ENCODE results near the gene COX8A.
"Not testable (repeated sequence)": the region's sequence is repeated elsewhere in the genome, so short reads cannot be mapped to it uniquely, and the experiment has no call there.

Gene COX8A, protein sequence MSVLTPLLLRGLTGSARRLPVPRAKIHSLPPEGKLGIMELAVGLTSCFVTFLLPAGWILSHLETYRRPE

DNA sequence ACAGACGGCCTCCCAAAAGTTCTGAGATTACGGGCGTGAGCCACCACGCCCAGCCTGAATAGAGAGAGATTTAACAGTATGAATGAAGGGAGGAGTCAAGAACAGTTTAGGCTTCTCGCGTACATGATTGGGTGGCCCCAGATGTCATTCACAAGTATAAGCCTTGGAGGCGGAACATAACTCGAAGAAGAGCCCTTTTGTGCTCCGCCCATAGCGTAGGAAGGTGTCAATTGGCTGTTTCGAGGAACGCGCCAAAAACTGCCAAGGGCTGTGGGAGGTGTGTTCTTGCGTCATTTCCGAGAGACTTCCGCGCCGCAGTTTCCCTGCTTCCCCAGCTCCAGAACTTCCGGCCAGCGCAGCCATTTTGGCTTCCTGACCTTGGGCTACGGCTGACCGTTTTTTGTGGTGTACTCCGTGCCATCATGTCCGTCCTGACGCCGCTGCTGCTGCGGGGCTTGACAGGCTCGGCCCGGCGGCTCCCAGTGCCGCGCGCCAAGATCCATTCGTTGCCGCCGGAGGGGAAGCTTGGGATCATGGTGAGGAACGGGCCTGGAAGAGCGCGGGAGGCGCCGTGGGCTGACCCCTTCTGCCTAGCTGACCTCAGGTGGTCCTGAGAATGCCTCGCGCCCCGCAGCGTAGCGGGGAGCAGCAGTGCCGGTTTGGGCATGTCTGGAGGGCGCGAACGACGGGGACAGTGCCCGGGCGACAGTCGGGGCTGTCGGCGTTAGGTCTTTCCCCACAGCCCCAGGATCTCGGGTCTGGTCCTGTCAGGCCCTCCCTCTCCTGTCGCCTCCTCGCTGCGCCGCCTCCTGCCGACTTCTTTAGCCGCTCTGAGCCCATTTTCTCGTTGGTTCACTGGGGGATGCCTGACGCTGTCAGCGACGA lies at the start of gene COX8A:
TSS of gene COX8A (plus strand) at position 362 of the 885 bp plus-strand sequence. CDS start at position 423, 61 bp downstream.
- DNase-seq, result peak; percentile 71 to 86 (median 81)

DNA sequence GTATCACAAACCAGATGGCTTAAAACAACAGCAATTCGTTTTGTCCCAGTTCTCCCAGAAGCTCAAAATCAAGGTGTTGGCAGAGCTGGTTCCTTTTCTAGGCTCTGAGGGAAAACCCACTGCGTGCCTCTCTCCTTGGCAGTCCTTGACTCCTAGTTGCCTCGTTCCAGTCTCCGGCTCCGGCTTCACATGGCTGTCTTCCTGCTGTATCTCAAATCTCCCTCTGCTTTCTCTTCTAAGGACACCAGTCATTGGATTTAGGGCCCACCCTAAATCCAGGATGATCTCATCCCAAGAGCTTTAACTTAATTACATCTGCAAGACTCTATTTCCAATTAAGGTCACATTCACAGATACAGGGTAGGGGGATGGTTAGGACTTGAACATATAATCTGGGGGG lies 44.8 kb upstream of the COX8A start:
- no peak for DNase-seq

DNA sequence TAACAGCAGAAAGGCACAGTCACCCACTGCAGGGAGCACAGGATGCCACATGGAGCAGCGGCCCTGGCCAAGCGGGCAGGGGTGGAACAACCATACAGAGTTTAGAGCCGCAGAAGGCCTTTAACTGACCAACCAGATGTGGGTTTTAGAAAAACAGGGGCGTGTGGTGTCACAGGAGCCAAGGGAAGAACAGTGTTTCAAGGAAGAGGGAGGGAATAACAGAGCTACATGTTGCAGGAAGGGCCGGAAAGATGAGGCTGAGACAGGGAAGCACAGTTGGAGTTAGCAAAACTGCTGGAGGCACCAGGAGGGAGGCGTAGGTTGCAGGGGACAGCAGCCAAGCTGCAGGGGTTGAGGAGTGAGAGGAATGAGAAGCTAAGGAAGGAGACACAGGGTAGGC lies 43.4 kb upstream of the COX8A start:
- no peak for DNase-seq

DNA sequence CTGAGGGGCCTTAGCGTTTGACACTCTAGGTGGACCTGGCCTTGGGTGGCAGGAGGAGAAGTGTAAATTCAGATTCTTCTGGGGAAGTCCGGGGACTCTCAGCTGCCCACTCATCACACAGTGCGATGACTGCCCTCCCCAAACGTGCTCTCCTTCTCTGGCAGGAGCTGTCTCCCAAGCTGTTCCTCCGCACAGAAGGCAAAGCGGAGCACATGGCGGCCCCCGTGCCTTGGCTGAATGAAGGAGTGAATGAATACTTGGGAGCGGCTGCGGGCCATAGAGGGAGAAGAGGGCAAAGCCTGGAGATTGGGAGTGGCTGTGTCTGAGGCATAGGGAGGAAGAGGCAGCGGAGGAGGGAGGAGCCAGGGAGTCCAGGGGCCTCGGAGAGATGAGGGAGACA lies 42.5 kb upstream of the COX8A start:
- no peak for DNase-seq

DNA sequence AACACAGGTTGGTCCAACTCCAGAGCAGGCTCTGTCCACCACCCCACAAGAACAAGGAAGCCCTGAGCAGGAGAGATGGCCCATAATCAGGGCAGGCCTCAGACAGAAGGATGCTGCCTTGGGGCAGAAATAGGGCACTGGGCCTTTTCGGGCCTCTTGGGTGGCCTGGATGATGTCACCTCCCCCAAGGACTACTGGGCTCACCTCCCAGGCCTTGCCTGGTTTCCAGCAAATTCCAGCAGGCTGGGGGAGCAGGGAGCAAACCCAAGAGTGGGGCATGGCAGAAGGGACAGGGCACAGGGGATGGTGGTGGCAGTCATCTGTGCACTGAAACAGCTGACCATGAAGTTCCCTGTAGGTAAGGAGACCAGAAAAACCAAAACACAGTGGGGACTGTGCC lies 41.0 kb upstream of the COX8A start:
- DNase-seq, result no peak

DNA sequence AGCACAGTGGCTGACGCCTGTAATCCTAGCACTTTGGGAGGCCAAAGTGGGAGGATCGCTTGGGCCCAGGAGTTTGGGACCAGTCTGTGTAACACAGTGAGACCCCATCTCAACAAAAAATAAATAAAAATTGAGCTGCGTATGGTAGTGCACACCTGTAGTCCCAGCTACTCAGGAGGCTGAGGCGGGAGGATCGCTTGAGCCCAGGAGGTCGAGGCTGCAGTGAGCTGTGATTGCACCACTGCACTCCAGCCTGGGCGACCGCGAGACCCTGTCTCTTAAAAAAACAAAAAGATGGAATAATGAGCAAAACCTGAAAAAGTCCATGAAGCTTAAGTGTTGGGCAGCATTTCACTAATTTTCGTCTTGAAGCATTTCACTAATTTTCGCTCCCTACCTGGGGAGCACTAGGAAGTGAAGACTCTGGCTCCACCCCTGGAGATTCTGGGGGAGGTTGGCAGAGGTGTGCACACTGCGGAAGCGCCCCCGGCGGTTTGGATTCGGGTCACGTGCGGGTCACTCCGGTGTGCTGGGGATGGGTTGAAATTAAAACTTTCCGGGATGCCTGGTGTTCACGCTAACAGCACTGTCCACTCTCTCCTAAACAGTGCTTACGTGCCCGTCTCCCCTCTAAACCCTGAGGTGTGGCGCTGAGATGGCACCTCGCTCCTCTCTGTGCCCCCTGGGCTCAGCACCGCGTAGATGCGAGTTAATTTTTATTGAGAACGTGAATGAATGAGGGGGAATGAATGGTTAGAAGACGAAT lies 36.5 kb upstream of the COX8A start:
- DNase-seq, result no peak

DNA sequence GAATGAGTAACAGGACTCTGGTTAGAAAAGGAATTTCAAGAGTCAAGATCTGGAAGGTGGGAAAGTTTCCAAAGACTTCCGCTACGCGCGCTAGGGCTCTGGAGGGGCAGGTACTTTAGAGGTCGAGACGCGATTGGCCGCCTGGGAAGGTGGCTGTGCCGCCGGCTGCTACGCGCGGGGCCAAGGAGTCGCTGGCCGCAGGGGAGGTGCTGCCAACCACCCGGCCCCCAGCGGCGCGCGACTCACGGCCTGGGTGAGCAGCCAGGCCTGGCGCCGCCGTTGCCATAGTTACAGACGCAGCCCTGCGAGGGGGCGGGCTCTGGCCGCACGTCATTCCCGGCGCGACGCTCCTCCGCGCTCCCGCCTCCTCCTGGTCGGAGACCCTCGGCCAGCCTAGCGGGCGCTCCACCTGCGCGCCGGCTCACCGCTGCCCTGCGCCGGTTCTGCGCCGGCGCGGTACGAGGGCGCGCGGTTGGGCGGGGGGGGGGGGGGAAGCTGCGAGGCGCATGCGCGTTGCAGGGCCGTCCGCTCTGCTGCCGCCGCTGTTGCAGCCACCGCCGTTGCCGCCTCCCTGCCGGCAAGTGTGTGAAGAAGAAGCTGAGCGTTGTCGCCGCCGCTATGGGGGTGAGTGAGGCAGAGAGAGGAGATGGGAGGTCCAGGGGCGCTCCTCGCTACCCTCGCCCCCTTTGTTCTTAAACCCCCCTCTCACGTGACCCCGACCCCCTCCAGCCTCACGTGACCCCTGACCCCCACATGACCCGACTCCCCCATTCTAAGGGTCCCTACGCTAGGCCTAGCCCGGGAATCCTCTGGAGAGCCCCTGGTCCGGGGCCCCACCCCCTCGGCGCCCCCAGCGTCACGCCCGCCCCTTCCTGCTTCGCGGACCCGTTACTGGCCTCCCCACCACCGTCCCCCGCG lies 35.7 kb upstream of the COX8A start, which contains the start of gene NAA40:
TSS of gene NAA40 (plus strand) at position 524 of the 918 bp plus-strand sequence. CDS start at position 619, 95 bp downstream.
- peak; percentile 70 to 83 (median 76) for DNase-seq

DNA sequence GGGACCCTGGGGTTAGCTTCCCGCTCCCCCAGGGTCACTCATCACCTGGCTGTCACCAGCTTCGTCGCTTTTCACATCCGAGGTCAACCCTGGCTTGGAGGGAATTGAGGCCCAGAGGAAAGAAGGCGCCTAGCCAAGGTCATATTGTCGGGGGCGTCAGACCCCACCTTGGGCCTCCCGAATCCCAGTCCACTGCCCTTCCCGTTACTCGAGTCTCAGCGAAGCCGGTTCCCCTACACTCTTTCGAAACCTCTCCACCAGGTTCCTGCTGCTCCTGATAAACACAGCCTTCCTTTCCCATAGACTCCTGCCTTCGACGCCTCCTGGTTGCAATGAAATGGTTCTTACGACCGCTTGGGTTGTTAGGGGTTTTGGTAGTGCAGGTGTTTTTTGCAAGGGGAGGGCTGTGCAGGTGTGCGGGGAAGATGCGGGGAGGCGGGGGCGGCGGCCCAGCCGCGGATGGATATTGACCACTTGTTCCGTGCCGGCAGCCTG lies 35.0 kb upstream of the COX8A start:
- no peak for DNase-seq

DNA sequence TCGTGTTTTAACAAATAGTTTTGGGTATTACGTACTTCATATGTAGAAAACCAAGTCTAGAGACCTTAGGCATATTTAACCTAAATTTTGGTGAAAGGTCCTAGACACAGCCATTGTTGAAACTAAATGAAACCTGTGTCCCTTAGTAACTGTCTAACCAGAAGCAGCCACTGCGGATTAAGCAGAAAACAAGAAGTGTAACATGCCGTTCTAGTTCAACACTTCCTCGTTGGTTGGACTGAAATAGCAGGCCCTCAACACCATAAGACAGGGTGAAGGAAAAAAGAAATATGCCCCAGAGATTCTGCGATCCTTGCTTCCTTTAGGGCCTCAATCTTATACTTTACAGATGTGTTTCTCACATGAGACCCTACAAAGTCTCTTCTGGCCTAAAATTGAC lies 33.6 kb upstream of the COX8A start:
- no peak for DNase-seq

DNA sequence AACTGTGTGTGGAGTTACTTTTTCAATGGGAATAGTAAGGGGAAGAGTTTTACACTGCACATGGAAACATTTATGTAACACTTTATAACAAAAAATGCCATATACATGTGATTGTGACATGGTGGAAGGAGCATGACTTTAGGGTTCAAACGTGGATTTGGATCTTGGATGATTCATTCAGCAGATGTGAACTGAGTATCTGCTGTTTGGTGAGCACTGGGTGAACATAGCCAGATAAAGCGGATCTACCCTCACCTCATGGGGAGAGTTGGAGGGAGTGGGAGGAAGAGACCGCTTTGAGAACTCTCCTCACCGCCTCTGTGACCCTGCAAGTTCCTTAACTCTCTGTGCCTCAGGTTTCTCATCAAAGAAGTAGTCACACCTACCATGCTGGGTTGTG lies 32.5 kb upstream of the COX8A start:
- no peak for DNase-seq

DNA sequence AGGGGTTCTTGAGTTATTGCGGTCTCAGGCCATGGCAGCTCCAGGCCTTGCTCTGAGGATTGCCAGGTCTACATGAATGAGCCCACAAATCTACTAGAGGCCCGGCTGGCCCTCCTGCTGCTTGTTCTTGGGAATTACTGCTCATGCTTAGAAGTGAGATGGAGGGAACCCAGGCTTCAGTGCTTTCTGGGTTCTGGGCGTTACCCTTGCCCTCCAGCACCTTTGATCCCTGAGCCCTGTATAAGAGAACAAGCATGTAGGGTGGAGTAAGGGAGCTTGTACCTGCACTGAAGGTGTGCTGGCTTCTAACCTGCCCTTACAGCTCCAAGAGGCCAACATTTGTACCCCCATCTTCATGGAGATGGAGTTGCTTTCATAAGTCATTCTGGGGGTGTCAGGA lies 31.6 kb upstream of the COX8A start:
- no peak for DNase-seq

DNA sequence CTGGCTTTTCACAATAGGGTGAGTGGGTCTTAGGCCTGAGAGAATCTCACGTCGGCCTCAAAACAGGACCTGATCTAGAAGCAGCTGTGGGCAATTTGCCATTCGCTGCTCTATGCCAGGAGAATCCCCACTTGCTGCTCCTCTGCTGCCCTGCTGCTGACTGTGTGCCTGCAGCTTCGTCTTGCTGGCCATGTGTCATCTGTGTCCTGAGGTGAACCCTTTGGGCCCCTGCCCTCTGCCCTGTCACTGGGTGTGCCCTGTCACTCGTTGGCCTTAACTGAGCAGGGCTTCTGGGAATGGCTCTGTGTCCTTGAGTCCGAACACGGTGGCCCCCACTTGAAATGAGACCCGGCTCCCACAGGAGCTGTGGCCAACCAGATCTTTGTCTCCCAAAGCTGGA lies 29.4 kb upstream of the COX8A start:
- DNase-seq, result no peak

DNA sequence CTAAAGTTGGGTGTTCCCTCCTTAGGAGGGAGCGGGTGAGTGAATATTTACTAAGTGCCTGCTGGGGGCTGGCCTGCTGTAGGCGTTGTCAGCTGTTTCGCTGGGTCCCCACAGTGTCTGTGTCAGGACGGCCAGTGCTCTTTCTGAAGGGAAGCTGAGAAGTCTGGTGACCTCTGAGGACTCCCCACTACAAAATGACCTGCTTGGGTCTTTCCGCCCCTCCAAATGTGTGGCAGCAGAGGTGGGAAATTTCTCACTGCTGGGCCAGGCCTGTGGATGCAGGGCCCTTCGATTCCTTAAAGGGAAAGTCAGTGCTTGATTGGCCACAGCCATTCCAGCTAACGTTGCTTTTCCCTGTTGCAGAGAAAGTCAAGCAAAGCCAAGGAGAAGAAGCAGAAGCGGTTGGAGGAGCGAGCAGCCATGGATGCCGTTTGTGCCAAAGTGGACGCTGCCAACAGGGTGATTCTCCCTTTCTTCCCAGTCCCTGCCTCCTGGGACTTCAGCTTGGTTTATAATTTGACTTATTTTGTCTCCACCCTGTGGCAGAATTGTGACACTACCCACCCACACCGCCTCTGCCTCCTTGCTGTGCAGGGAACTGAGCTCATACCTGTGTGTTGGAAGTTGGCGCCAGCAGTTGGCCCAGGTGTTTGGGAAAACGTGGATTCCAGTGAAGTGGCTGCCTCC lies 28.8 kb upstream of the COX8A start:
- peak in 3 of 4 experiments; percentile 8 to 12 (median 9) for DNase-seq

DNA sequence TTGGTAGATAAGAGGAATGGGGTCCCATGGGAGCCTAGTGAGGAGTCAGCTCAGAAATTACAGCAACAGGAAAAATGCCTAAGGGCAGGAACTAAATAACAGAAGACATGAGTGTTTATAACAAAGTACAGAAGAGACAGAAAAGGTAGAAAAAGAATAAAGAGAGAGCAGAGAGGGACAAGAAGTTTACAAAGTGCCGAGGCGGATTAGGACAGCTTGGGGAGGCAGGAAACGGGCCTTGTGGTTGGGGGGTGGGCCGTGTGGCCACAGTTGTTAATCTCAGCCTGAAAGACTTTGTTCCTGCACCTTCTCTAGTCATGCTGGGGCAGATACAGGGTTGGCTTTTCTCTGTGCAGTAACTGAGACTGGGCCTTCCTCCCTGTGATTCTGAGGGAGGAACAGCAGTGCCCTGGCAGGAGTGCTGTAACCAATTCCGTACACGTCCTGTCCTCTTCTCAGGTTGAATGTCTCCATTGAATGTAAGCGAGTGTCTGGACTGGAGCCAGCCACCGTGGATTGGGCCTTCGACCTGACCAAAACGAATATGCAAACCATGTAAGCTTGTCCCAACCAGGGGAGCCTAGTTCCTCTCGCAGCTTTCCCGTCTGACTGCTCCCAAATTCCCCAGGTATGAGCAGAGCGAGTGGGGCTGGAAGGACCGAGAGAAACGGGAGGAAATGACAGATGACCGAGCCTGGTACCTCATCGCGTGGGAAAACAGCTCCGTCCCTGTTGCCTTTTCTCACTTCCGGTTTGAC lies 22.5 kb upstream of the COX8A start:
- DNase-seq, result no peak

DNA sequence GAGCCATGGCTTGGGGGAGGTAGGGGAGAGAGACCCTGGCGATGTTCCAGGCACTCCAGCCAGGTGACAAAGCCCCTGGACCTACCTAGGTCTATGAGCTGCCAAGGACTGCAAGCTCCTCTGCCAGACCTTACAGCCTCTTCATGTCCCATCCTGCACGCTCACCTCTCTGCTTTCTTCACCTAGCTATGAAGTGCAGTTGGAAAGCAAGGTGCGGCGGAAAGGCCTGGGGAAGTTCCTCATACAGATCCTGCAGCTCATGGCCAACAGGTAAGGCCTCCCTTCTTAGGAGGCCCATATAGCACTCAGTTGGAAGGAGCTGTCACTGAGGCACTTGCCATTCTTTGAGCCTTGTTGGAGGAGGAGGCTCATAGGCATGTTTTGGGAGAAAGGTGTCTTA lies 21.9 kb upstream of the COX8A start:
- no peak for DNase-seq

DNA sequence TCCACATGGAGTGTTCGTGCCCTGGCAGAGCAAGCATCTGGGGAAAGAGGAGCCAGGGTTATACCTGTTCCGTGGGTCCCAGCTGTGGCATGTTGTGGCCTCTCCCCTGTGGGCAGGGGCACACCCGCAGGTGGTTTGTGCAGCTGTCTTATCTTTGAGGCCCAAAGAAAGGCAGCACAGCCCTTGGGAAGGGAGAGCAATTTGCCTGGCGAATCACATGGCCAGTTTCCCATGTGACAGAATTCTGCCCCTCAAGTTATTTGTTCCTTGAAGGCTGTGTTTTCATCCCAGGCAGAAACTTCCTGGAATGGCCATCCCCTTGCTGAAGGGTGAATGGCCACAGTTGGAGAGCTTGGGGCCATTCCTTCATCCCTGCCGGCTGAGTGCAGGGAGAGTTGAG lies 16.4 kb upstream of the COX8A start:
- DNase-seq, result no peak

DNA sequence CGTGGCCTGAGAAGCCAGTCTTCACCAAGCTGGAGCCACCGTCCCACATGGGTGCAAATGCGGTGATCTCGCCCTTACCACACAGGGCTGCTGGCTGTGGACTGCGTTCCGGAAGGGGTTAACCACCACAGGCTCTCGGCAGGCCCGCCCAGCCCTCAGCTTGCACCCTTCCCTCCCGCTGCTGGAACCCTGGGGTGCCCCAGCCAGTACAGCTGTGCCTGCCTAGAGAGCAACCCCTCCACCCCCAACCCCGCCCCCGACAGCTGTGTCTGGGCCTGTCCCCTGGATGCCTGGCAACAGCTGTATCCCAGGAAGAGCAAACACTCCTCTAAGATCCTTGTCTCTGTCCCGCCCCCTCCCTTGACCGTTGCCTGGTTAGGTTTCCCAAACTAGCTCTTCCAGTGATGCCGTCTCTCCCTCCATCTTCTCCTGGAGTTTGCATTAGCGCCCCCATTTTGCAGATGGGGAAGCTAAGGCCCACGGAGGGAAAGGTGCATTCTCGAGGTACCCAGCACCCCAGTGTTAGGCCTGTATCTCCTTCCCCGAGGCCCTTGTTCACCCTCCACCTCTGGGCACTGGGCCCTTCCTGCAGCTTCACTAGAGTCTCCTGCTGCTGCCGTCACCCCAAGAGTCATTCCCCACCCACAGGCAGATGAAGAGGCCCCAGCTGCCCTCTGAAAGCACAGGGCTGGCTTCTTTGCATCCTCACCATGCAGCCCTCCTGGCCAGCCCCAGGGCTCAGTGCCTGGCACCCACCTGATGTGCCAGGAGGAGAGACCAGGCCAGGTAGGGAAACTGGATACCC lies 12.6 kb upstream of the COX8A start:
- DNase-seq, result no peak

DNA sequence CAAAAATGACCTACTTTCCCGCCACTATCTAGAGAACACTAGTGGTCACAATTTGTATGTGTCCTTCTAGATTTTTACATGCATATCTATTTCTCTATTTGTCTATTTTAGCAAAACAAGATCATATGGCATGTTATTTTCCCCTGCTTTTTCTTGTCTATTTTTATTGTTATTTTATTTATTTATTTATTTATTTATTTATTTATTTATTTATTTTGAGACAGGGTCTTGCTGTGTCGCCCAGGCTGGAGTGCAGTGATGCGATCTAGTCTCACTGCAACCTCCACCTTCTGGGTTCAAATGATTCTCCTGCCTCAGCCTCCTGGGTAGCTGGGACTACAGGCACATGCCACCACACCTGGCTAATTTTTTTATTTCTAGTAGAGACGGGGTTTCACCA lies 10.5 kb upstream of the COX8A start:
- DNase-seq, result not testable (repeated sequence)

DNA sequence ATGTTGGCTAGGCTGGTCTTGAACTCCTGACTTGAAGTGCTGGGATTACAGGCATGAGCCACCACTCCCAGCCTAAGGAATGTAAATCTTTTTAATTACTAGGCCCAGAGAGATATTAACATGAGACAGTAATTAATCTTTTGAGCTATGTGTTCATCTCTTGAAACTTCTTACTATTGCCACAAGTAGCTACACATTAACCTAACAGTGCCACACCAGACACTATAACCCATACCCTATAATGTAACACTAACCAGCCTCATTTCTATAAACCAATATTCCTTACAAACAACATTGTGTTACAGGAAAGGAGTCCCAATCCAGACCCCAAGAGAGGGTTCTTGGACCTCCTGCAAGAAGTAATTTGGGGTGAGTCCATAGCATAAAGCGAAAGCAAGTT lies 8.0 kb upstream of the COX8A start:
- DNase-seq, result no peak

DNA sequence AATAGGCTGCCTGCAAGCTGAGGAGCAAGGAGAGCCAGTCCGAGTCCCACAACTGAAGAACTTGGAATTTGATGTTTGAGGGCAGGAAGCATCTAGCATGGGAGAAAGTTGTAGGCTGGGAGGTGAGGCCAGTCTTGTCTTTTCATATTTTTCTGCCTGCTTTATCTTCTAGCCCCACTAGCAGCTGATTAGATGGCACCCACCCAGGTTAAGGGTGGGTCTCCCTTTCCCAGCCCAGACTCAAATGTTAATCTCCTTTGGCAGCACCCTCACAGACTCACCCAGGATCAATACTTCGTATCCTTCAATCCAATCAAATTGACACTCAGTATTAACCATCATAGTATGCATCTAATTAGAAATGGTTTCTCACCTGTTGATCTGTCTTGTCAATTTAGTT lies 5.0 kb upstream of the COX8A start:
- DNase-seq, result no peak

All from activated naive CD4-positive, alpha-beta T cell (primary cell).